Upper lobe of left lung (tissue), 4 donors: ENCODE results near the gene DNAH1.

ENCODE experiments used
- CTCF ChIP-seq, 6 experiments: fragments of 450-650 bp in 4 of 6; fragments of 200-600 bp in 2 of 6; sonication (generic) in 2 of 6; IDR thresholded peaks; one replicate each; pipeline ENCODE4 v1.5.1; 2016 to 2019; ENCODE audit warnings: antibody characterized with exemption in 6 of 6
- POLR2A ChIP-seq, 4 donors: fragments of 450-650 bp; IDR thresholded peaks; one replicate each; pipeline ENCODE4 v1.5.1; 2016 to 2017; ENCODE audit warnings: antibody characterized with exemption in 4 of 4, mild to moderate bottlenecking in 2 of 4

- no peak for TF ChIP-seq CTCF (IDR thresholded peaks at IDR 0.05)
- TF ChIP-seq POLR2A (IDR thresholded peaks at IDR 0.05), result no peak
Observed at GRCh38 chr3:52357151-52358080, 41.3 kb downstream of the DNAH1 start.
